Esophagus muscularis mucosa (tissue), 4 donors: ENCODE measurements around the gene ADAMTSL5. TPM values are rescaled to one million over a fixed set of nuclear protein-coding genes. Genes with fewer than 3 reads are reported as not detected.
A peak's percentile ranks its signal among the peaks of the same experiment; 100 is the strongest.

Experiments used
- DNase-seq: peaks from one replicate; pipeline ENCODE4 v3.0.0-alpha.2; 2017; ENCODE audit errors: extremely low spot score
- H3K27ac ChIP-seq, 4 donors: fragments of 200-600 bp; sonication (generic); replicated peaks in 1 of 4; 1 replicate in 3 of 4; 2 replicates in 1 of 4; pipeline ENCODE4 v1.5.1; 2016 to 2019; ENCODE audit warnings: mild to moderate bottlenecking in 1 of 4
- H3K27me3 ChIP-seq, 4 donors: fragments of 200-600 bp; sonication (generic); one replicate each; pipeline versions ENCODE4 v1.5.1 to v1.6.0; 2016 to 2019
- H3K36me3 ChIP-seq, 4 donors: fragments of 200-600 bp; sonication (generic); one replicate each; pipeline ENCODE4 v1.5.1; 2016 to 2019
- H3K4me1 ChIP-seq, 4 donors: fragments of 200-600 bp; sonication (generic); one replicate each; pipeline ENCODE4 v1.5.1; 2016 to 2019
- H3K4me3 ChIP-seq, 4 donors: fragments of 200-600 bp; sonication (generic); 1 replicate in 2 of 4; 2 replicates in 2 of 4; pipeline ENCODE4 v1.5.1; 2016 to 2019; ENCODE audit warnings: mild to moderate bottlenecking in 4 of 4, moderate library complexity in 1 of 4
- H3K9me3 ChIP-seq, 4 donors: fragments of 200-600 bp; sonication (generic); 1 replicate in 3 of 4; 2 replicates in 1 of 4; pipeline ENCODE4 v1.5.1; 2016 to 2019
- EP300 ChIP-seq: sonication (generic); formaldehyde crosslinking; IDR thresholded peaks from one replicate; pipeline ENCODE4 v1.6.1; 2017; ENCODE audit warnings: antibody characterized with exemption
- POLR2A ChIP-seq: fragments of 450-650 bp; IDR thresholded peaks from one replicate; pipeline ENCODE4 v1.6.1; 2017; ENCODE audit warnings: antibody characterized with exemption, moderate library complexity, mild to moderate bottlenecking, low read depth
- POLR2AphosphoS5 ChIP-seq, 2 donors: sonication (generic); formaldehyde crosslinking; IDR thresholded peaks; one replicate each; pipeline ENCODE4 v1.6.1; 2017; ENCODE audit warnings: antibody characterized with exemption in 2 of 2
- WGBS: methylation state at CpG from one replicate; pipeline ENCODE4 v1.1.5; 2018; 5-methylcytosine and 5-hydroxymethylcytosine counted together
- intact Hi-C: fragments of 100-400 bp; cut with DNase I; formaldehyde crosslinking; loops from one replicate; pipeline ENCODE4 v1.15.1; 2023
- total RNA-seq, 4 donors: library from RNA; depleted of rRNA; stranded (reverse); fragments of >200 nt; gene quantifications; one replicate each; pipeline versions ENCODE4 v1.1.0 to v1.2.1, GENCODE V29; 2016
- TF ChIP-seq, protein P1 (sequence below), 3 experiments: fragments of 200-600 bp in 2 of 3; fragments of 450-650 bp in 1 of 3; sonication (generic) in 2 of 3; IDR thresholded peaks; one replicate each; pipeline ENCODE4 v1.5.1; 2017 to 2019; ENCODE audit warnings: antibody characterized with exemption in 3 of 3, mild to moderate bottlenecking in 2 of 3, moderate library complexity in 1 of 3

ADAMTSL5 gene
- total RNA-seq, 4 donors from 2014 or later = 3.9 to 5.9 (median 4.7) TPM

- no peak for DNase-seq
- Histone ChIP-seq H3K4me1 (peaks cover 9 to 16% (median 13%) of the 10 kb centered on the region in 4 donors), H3K9me3 (no peaks in the 10 kb centered on the region), H3K27ac (no peak overlapping the region), H3K4me3 (no peak overlapping the region), H3K36me3 (no peaks in the 10 kb centered on the region), H3K27me3 (peaks cover 0 to 90% (median 30%) of the 10 kb centered on the region in 4 donors)
- TF ChIP-seq POLR2A = no peak
- no peak for TF ChIP-seq POLR2AphosphoS5 (IDR thresholded peaks at IDR 0.05)
- TF ChIP-seq, protein P1, sequence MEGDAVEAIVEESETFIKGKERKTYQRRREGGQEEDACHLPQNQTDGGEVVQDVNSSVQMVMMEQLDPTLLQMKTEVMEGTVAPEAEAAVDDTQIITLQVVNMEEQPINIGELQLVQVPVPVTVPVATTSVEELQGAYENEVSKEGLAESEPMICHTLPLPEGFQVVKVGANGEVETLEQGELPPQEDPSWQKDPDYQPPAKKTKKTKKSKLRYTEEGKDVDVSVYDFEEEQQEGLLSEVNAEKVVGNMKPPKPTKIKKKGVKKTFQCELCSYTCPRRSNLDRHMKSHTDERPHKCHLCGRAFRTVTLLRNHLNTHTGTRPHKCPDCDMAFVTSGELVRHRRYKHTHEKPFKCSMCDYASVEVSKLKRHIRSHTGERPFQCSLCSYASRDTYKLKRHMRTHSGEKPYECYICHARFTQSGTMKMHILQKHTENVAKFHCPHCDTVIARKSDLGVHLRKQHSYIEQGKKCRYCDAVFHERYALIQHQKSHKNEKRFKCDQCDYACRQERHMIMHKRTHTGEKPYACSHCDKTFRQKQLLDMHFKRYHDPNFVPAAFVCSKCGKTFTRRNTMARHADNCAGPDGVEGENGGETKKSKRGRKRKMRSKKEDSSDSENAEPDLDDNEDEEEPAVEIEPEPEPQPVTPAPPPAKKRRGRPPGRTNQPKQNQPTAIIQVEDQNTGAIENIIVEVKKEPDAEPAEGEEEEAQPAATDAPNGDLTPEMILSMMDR (IDR thresholded peaks at IDR 0.05) = no peak
- TF ChIP-seq EP300 = no peak
- intact Hi-C loops = no loop called here
- 65% methylated on average over 27 of the region's 31 CpGs for WGBS
Measured at GRCh38 chr19:1525343-1525742, 12.5 kb upstream of the ADAMTSL5 start.

DNA sequence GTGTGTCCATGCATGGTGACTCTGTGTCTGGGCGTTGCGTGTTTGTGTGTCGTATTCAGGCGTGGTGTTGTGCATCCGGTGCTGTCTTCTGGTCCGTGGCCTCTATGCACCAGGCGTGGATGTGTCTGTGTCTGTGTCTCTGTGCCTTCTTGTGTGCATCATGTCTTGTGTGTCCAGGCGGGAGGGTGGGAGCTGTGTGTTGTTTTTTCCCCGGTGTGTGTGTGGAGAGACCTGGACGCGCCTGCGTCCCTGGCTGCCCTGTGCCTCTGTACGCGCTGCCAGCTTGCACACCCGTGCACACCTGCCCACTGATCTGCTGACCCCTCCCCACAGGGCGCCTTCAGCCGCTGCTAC, 12.1 kb upstream of the ADAMTSL5 start:
- Histone ChIP-seq H3K36me3 (no peaks in the 10 kb centered on the region), H3K27ac (no peak overlapping the region), H3K9me3 (no peaks in the 10 kb centered on the region), H3K27me3 (peaks cover 0 to 90% (median 30%) of the 10 kb centered on the region in 4 donors), H3K4me3 (no peak overlapping the region), H3K4me1 (peaks cover 9 to 16% (median 13%) of the 10 kb centered on the region in 4 donors)
- TF ChIP-seq POLR2AphosphoS5 (IDR thresholded peaks at IDR 0.05) = no peak
- TF ChIP-seq EP300 = no peak
- TF ChIP-seq, protein P1 (IDR thresholded peaks at IDR 0.05) = no peak
- TF ChIP-seq POLR2A = no peak
- WGBS = 54% methylated on average over 7 of the region's 17 CpGs
- no peak for DNase-seq
- intact Hi-C loops = no loop called here

DNA sequence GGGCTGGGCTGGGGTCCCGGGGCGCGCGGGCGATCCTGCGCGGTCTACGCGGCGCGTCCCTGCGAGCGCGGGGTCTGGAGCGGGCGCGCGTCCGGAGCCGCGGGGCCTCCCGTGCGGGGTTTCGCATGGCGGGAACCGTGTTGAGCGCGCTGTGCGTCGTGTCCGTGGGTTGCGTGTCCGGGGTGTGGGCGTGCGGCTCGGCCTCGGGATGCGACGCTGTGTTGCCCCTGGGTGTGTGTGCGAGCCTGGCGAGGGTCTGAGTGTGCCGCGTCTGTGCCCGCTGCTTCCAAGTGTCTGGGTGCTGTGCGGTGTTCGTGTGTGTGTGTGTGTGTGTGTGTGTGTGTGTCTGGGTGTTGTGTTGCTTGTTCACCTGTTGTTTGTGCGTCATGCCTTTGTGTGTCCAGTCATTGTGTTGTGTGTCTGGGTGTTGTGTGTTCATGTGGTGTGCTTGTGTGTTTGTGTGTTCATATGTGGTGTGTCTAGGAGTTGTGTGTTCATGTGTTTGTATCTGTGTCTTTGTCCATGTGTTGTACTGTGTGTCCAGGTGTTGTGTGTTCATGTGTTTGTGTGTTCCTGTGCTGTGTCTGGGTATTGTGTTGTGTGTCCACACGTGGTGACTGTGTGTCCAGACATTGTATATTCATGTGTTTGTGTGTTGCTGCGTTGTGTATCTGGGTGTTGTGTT, 11.6 kb upstream of the ADAMTSL5 start:
- TF ChIP-seq POLR2AphosphoS5 (IDR thresholded peaks at IDR 0.05) (no peak), POLR2A (no peak), EP300 (no peak)
- TF ChIP-seq, protein P1 (IDR thresholded peaks at IDR 0.05) = no peak
- H3K36me3 ChIP-seq = no peaks in the 10 kb centered on the region
- peaks cover 9 to 16% (median 13%) of the 10 kb centered on the region in 4 donors for H3K4me1 ChIP-seq
- peak overlapping the region; percentile 35 to 51 (median 36) for H3K4me3 ChIP-seq
- peaks cover 0 to 90% (median 30%) of the 10 kb centered on the region in 4 donors for H3K27me3 ChIP-seq
- intact Hi-C loops = no loop called here
- no peak overlapping the region for H3K27ac ChIP-seq
- DNase-seq = no peak
- 12% methylated on average over 22 of the region's 49 CpGs for WGBS
- no peaks in the 10 kb centered on the region for H3K9me3 ChIP-seq

DNA sequence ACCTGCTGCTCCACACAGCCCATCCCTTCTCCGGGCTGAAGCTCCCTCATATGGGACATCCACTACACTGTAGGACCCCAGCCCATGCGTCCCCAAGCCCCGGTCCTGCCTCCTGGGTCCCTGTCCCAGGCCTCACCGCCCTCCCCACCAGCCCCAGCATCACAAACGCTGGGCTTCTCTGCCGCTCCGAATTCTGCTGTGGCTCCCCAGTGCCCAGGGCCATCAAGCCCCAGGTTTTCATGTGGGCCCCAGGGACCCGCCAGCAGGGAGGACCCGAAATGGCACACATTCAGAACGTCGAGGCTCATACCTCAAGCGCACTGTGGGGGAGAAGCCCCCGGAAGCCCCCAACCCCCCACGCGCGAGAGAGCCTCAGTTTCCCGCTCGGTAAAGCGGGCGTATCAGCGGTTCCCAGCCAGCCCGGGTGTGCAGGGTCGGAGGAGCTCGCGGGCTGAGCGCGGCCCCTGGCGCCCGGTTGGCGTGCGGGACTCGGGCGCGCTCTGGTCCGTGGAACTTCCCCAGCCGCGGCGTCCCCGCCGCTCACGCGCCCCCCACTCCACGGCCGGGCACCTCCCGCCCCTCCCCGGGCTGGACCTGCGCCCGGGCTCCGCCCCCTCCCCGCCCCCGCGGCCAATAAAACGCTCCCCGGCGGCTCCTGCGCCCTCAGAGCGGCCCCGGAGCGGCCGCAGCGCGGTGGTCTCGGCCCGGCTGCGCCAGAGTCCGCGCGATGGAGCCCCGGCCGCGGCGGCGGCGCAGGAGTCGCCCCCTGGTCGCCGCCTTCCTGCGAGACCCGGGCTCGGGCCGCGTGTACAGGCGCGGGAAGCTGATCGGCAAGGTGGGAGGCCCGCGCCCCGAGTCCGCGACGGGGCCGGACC, 10.8 kb upstream of the ADAMTSL5 start, which contains the start of gene PLK5:
PLK5 (plus strand) TSS at position 666 of the 875 bp plus-strand sequence. CDS start 2,920 bp downstream, outside the sequence.
- peaks cover 0 to 85% (median 30%) of the 10 kb centered on the region in 4 donors for H3K27me3 ChIP-seq
- peak within 1 kb of the TSS; percentile 35 to 51 (median 36) for H3K4me3 ChIP-seq
- TF ChIP-seq, protein P1 (IDR thresholded peaks at IDR 0.05) = no peak
- no peak for TF ChIP-seq POLR2A
- TF ChIP-seq EP300 = no peak
- no peak for TF ChIP-seq POLR2AphosphoS5 (IDR thresholded peaks at IDR 0.05)
- H3K36me3 ChIP-seq = no peaks in the 10 kb centered on the region
- no peak for DNase-seq
- no peaks in the 10 kb centered on the region for H3K9me3 ChIP-seq
- H3K27ac ChIP-seq = no peak within 1 kb of the TSS
- intact Hi-C loops = no loop called here
- peaks cover 9 to 16% (median 13%) of the 10 kb centered on the region in 4 donors for H3K4me1 ChIP-seq
- WGBS = 25% methylated on average over 27 of the region's 92 CpGs
